Measurements from ENCODE around the gene WDR90. TPM values are rescaled to one million over a fixed set of nuclear protein-coding genes. Genes with fewer than 3 reads are reported as not detected.
"Not testable (repeated sequence)": the region's sequence is repeated elsewhere in the genome, so short reads cannot be mapped to it uniquely, and the experiment has no call there.

The WDR90 gene
- total RNA-seq, 4 donors from 2014 or later, result 8.2 to 22.7 (median 16.5) TPM

DNA sequence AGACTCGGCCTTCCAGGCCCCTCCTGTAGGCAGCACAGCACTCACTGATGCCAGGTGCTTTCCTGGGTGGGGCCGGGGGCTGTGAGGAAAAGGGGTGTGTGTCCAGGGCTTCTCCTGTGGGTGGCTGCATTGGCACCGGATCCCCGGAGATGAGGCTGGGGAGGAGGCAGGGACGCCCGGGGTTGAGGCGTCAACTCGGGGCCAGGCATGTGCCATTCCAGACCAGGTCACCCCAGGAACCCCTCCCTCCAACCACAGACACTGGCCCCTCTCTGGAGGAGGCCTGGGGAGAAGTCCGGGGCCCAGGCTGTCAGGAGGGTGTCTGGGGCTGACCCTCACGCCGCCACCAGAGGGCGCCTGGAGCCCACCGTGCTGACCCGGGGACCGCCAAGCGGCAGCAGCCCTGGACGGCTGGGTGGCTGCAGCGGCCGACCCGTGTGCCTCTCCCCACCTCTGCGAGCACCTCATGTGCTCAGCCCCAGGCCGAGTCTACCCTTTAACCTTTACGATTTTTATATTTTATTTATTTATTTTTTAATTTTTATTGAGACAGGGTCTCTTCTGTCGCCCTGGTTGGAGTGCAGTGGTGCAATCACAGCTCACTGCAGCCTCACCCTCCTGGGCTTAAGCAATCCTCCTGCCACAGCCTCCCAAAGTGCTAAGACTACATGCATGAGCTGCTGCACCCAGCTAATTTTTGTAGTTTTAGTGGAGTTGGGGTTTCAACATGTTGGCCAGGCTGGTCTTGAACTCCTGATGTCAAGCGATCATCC is 62.6 kb downstream of the WDR90 start:
- H3K9me3 ChIP-seq, result no peaks in the 10 kb centered on the region
- TF ChIP-seq, protein P1, sequence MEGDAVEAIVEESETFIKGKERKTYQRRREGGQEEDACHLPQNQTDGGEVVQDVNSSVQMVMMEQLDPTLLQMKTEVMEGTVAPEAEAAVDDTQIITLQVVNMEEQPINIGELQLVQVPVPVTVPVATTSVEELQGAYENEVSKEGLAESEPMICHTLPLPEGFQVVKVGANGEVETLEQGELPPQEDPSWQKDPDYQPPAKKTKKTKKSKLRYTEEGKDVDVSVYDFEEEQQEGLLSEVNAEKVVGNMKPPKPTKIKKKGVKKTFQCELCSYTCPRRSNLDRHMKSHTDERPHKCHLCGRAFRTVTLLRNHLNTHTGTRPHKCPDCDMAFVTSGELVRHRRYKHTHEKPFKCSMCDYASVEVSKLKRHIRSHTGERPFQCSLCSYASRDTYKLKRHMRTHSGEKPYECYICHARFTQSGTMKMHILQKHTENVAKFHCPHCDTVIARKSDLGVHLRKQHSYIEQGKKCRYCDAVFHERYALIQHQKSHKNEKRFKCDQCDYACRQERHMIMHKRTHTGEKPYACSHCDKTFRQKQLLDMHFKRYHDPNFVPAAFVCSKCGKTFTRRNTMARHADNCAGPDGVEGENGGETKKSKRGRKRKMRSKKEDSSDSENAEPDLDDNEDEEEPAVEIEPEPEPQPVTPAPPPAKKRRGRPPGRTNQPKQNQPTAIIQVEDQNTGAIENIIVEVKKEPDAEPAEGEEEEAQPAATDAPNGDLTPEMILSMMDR (IDR thresholded peaks at IDR 0.05), result peak; percentile 93 to 96 (median 94)
- no peak for TF ChIP-seq POLR2A (IDR thresholded peaks at IDR 0.05; ENCODE audit: low read depth)
- TF ChIP-seq EP300 (IDR thresholded peaks at IDR 0.05), result no peak
- peak in 1 of 2 donors; percentile 32 for TF ChIP-seq POLR2AphosphoS5 (IDR thresholded peaks at IDR 0.05)
- no peak overlapping the region for H3K4me3 ChIP-seq
- peaks cover 0 to 65% (median 45%) of the 10 kb centered on the region in 4 donors for H3K27me3 ChIP-seq
- 14% methylated on average over 14 of the region's 25 CpGs for WGBS
- intact Hi-C loops (cut with DNase I), result loop anchor here (1.0 to 2.0 kb wide), 2 partner anchors 31 to 74 kb away; no protein-coding TSS in a partner anchor
- H3K27ac ChIP-seq (replicated peaks in 1 of 4), result no peak overlapping the region
- H3K36me3 ChIP-seq, result peaks cover 0 to under 1% (median 0%) of the 10 kb centered on the region in 4 donors
- no peak for DNase-seq (ENCODE audit: extremely low spot score)
- peaks cover 20 to 56% (median 45%) of the 10 kb centered on the region in 4 donors for H3K4me1 ChIP-seq

DNA sequence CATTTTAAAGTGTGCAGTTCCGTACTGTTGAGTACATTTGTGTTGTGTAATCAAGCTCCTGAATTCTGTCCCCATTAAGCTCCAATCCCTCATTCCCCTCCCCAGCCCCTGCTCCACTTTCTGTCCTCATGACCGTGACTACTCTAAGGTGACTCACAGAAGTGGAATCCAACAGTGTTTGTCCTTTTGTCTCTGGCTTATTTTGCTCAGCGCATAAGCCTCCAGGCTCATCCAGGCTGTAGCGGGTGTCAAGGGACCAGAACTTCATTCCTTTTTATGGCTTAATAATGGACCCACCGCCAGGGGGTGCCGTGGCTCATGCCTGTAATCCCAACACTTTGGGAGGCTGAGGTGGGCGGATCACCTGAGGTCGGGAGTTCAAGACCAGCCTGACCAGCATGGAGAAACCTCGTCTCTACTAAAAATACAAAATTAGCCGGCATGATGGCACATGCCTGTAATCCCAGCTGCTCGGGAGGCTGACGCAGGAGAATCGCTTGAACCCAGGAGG is 63.6 kb downstream of the WDR90 start:
- intact Hi-C loops (cut with DNase I); H3K9me3 ChIP-seq; DNase-seq (ENCODE audit: extremely low spot score): not testable (repeated sequence)

DNA sequence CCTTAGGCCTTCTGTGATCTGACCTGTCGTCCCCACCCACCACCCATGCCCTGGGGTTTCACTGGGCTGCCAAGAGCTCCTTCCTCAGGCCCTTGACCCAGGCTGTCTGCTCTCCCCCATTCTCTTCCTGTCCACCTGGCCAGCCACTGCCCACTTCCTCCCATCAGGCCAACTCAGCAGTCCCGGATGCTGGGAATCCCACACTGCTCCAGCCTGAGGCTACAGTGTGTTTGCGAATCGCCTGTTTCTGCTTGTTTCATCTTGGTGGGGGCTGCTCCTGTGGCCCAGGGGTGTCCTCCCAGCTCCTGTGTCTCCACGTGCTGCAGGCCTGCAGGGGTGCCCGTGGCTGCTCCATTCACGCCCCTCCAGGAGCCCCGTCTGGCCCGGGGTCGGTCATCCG is 64.9 kb downstream of the WDR90 start:
- no peaks in the 10 kb centered on the region for H3K9me3 ChIP-seq
- H3K27ac ChIP-seq (replicated peaks in 1 of 4), result no peak overlapping the region
- intact Hi-C loops (cut with DNase I), result no loop called here
- peaks cover 0 to 41% (median 24%) of the 10 kb centered on the region in 4 donors for H3K27me3 ChIP-seq
- 62% methylated on average over 9 of the region's 11 CpGs for WGBS
- peak overlapping the region in 3 of 4 donors; percentile 68 to 86 (median 86) for H3K4me3 ChIP-seq
- no peak for DNase-seq (ENCODE audit: extremely low spot score)
- H3K36me3 ChIP-seq, result peaks cover 0 to 10% (median 3%) of the 10 kb centered on the region in 4 donors
- H3K4me1 ChIP-seq, result peaks cover 24 to 76% (median 56%) of the 10 kb centered on the region in 4 donors
- no peak for TF ChIP-seq POLR2A (IDR thresholded peaks at IDR 0.05; ENCODE audit: low read depth)

More for the DNA sequence above, 63.6 kb downstream of the WDR90 start:
- 58% methylated on average over 12 of the region's 13 CpGs for WGBS
- H3K36me3 ChIP-seq; H3K27ac ChIP-seq (replicated peaks in 1 of 4); H3K4me3 ChIP-seq: not testable (repeated sequence)
- Histone ChIP-seq H3K4me1 (peaks cover 23 to 67% (median 51%) of the 10 kb centered on the region in 4 donors), H3K27me3 (peaks cover 0 to 54% (median 37%) of the 10 kb centered on the region in 4 donors)
- peak in 1 of 2 donors; percentile 19 for TF ChIP-seq POLR2AphosphoS5 (IDR thresholded peaks at IDR 0.05)
- TF ChIP-seq, protein P1 (IDR thresholded peaks at IDR 0.05), result peak in 2 of 3 experiments; percentile 18 to 29

DNA sequence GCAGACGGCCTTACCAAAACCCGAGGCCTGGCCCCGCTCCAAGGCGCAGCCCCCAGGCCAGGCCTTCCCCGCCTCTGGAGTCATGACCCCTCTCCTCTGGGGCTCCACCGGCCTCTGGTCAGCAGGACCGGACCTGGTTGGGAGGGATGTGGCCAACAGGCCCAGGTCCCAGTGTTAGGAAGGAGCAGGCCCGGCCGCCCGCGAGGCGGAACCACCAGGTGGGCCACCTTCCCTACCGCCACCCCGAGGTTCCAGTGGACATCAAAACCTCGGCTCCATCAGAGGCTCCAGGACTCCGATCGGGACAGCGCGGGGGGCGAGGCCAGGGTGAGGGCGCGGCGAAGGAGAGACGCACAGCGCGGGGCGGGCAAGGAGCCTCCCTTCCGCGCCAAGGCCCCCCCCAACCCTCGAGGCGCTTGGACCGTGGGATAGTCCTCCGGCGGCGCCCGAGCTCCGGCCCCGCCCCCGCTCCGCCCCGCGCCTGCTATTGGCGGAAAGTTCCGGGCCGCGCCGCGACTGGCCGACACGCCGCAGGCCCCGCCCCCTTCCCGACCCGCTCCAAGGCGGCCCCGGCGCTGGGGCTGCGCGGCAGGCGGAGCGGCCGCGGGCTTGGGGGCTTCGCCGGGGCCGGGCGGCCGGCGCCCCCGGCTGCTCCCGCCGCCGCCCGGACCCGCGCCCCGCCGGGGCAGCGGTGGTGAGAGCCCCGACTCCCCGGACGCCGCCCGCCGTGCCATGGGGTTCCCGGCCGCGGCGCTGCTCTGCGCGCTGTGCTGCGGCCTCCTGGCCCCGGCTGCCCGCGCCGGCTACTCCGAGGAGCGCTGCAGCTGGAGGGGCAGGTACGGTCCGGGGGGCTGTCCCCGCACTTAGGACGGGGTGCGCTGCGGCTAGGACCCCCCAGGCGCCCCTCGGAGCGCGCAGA is 65.7 kb downstream of the WDR90 start, which contains the start of gene METRN:
Gene METRN, plus strand, starts transcription at position 561 of the 919 bp plus-strand sequence. Its CDS starts 172 bp downstream, at position 733.
- no peaks in the 10 kb centered on the region for H3K9me3 ChIP-seq
- peaks cover 31 to 78% (median 60%) of the 10 kb centered on the region in 4 donors for H3K4me1 ChIP-seq
- peak; percentile 95 for DNase-seq (ENCODE audit: extremely low spot score)
- peaks cover 0 to 10% (median 3%) of the 10 kb centered on the region in 4 donors for H3K36me3 ChIP-seq
- intact Hi-C loops (cut with DNase I), result no loop called here
- peaks cover 0 to 34% (median 18%) of the 10 kb centered on the region in 4 donors for H3K27me3 ChIP-seq
- WGBS, result 13% methylated on average over 6 of the region's 108 CpGs
- peak within 1 kb of the TSS; percentile 68 to 86 (median 83) for H3K4me3 ChIP-seq
- peak within 1 kb of the TSS; percentile 42 to 66 (median 56) for H3K27ac ChIP-seq (replicated peaks in 1 of 4)
- TF ChIP-seq, protein P1 (IDR thresholded peaks at IDR 0.05), result peak in 1 of 3 experiments; percentile 15
- TF ChIP-seq POLR2A (IDR thresholded peaks at IDR 0.05; ENCODE audit: low read depth) (no peak), EP300 (IDR thresholded peaks at IDR 0.05) (no peak), POLR2AphosphoS5 (IDR thresholded peaks at IDR 0.05) (peak; percentile 15 to 36)

Data from esophagus muscularis mucosa (tissue), 4 donors.